T-helper 9 cell (primary cell): ENCODE measurements around the gene KANK4.

Source experiments
- DNase-seq: peaks from one replicate; pipeline ENCODE4 v3.0.0-alpha.2; 2020

The KANK4 gene

GRCh38 chr1:62196086-62196690 is 123.0 kb downstream of the KANK4 start:
- DNase-seq, result no peak

- no peak for DNase-seq
Measured at GRCh38 chr1:62194651-62195544, 124.3 kb downstream of the KANK4 start, which contains the start of gene L1TD1. L1TD1 (plus strand) TSS chr1:62194849; CDS start chr1:62206629, 11,780 bp downstream.

- DNase-seq, result no peak
Measured at GRCh38 chr1:62188111-62188510, 131.1 kb downstream of the KANK4 start.

- DNase-seq, result no peak
Measured at GRCh38 chr1:62187548-62187947, 131.7 kb downstream of the KANK4 start.
